GM19193 (cell line): ENCODE data around the gene GNLY.

Experiments used
- POLR2A ChIP-seq: IDR thresholded peaks from 4 replicates; pipeline ENCODE4 v1.6.1; 2011; ENCODE audit not compliant: insufficient read depth, insufficient read length; ENCODE audit errors: extremely low read depth

GNLY gene

GRCh38 chr2:85697716-85698115, 3.6 kb downstream of the GNLY start:
- TF ChIP-seq POLR2A = no peak

GRCh38 chr2:85698184-85698879, 4.2 kb downstream of the GNLY start:
- no peak for TF ChIP-seq POLR2A

- TF ChIP-seq POLR2A = no peak
Observed at GRCh38 chr2:85698880-85699254, 4.7 kb downstream of the GNLY start.

- TF ChIP-seq POLR2A = no peak
Observed at GRCh38 chr2:85699325-85699724, 5.2 kb downstream of the GNLY start.

GRCh38 chr2:85702172-85702571, 8.0 kb downstream of the GNLY start:
- no peak for TF ChIP-seq POLR2A

GRCh38 chr2:85702800-85703199, 8.6 kb downstream of the GNLY start:
- TF ChIP-seq POLR2A = no peak

GRCh38 chr2:85703329-85703728, 9.2 kb downstream of the GNLY start:
- TF ChIP-seq POLR2A = no peak

- no peak for TF ChIP-seq POLR2A
Observed at GRCh38 chr2:85704038-85704437, 9.9 kb downstream of the GNLY start.

- no peak for TF ChIP-seq POLR2A
Observed at GRCh38 chr2:85704800-85705679, 10.9 kb downstream of the GNLY start.

GRCh38 chr2:85705680-85706039, 11.5 kb downstream of the GNLY start:
- no peak for TF ChIP-seq POLR2A

- TF ChIP-seq POLR2A = no peak
Observed at GRCh38 chr2:85706063-85706462, 11.9 kb downstream of the GNLY start.

GRCh38 chr2:85706599-85707296, 12.6 kb downstream of the GNLY start:
- TF ChIP-seq POLR2A = no peak

GRCh38 chr2:85707304-85707703, 13.1 kb downstream of the GNLY start:
- no peak for TF ChIP-seq POLR2A

GRCh38 chr2:85708641-85709040, 14.5 kb downstream of the GNLY start:
- TF ChIP-seq POLR2A = no peak

GRCh38 chr2:85709401-85709811, 15.2 kb downstream of the GNLY start:
- no peak for TF ChIP-seq POLR2A

GRCh38 chr2:85710687-85711577, 16.8 kb downstream of the GNLY start:
- no peak for TF ChIP-seq POLR2A
